Mesodermal cell (in vitro differentiated cells): ENCODE results near the gene SMARCB1. TPM values are rescaled to one million over a fixed set of nuclear protein-coding genes. Genes with fewer than 3 reads are reported as not detected.

ENCODE experiments used
- H3K27ac ChIP-seq: 2 replicates; pipeline ENCODE4 v1.7.0; 2013; ENCODE audit warnings: mild to moderate bottlenecking, low read depth, low read length, moderate library complexity; ENCODE audit not compliant: severe bottlenecking
- H3K36me3 ChIP-seq: 2 replicates; pipeline ENCODE4 v1.7.1; 2013; ENCODE audit warnings: mild to moderate bottlenecking, low read length, moderate library complexity; ENCODE audit not compliant: control insufficient read depth, insufficient read depth
- H3K4me1 ChIP-seq: one replicate; pipeline ENCODE4 v1.7.1; 2013; ENCODE audit warnings: mild to moderate bottlenecking, low read length; ENCODE audit not compliant: insufficient read depth, control insufficient read depth, poor library complexity, severe bottlenecking
- H3K4me3 ChIP-seq: 2 replicates; pipeline ENCODE4 v1.7.0; 2013; ENCODE audit warnings: low read length, control low read depth, mild to moderate bottlenecking; ENCODE audit not compliant: insufficient read depth, poor library complexity, severe bottlenecking; ENCODE audit errors: extremely low read depth
- H3K9me3 ChIP-seq: 2 replicates; pipeline ENCODE4 v1.7.1; 2013; ENCODE audit warnings: mild to moderate bottlenecking, low read length, moderate library complexity; ENCODE audit not compliant: control insufficient read depth
- WGBS, 2 experiments: methylation state at CpG; one replicate each; pipeline ENCODE4 v1.1.5; 2013; ENCODE audit warnings: missing lambda C conversion rate in 2 of 2; ENCODE audit not compliant: insufficient coverage in 2 of 2; 5-methylcytosine and 5-hydroxymethylcytosine counted together
- polyA plus RNA-seq, 2 experiments: library from polyadenylated mRNA; stranded (reverse); fragments of 50-300 nt; gene quantifications; one replicate each; pipeline ENCODE4 v1.2.3, GENCODE V29; 2013

The SMARCB1 gene
- 178 TPM for polyA plus RNA-seq (2013, experiment 1 of 2)
- polyA plus RNA-seq (2013, experiment 2 of 2), result 153 TPM

- H3K27ac ChIP-seq, result peak within 1 kb of the TSS; percentile 100
- no peaks in the 10 kb centered on the region for H3K9me3 ChIP-seq
- H3K36me3 ChIP-seq, result peaks cover 34% of the 10 kb centered on the region
- H3K4me1 ChIP-seq, result peaks cover 11% of the 10 kb centered on the region
- WGBS, 2 experiments, result 0% methylated on average over 31 to 92 of the region's 97 CpGs
- peak within 1 kb of the TSS; percentile 76 for H3K4me3 ChIP-seq
Observed at GRCh38 chr22:23786752-23787599, at the start of gene SMARCB1. SMARCB1 (plus strand) TSS chr22:23786966; CDS start chr22:23787170, 204 bp downstream.

GRCh38 chr22:23737696-23738095, 49.1 kb upstream of the SMARCB1 start:
- no peaks in the 10 kb centered on the region for H3K9me3 ChIP-seq
- no peaks in the 10 kb centered on the region for H3K4me1 ChIP-seq
- no peak overlapping the region for H3K4me3 ChIP-seq
- H3K27ac ChIP-seq, result no peak overlapping the region
- peaks cover 11% of the 10 kb centered on the region for H3K36me3 ChIP-seq

- Histone ChIP-seq H3K36me3 (peaks cover 49% of the 10 kb centered on the region), H3K4me1 (no peaks in the 10 kb centered on the region), H3K27ac (no peak overlapping the region), H3K4me3 (no peak overlapping the region), H3K9me3 (no peaks in the 10 kb centered on the region)
- 88 to 100% methylated on average over 4 to 5 of the region's 7 CpGs for WGBS, 2 experiments
Observed at GRCh38 chr22:23742505-23743264, 44.1 kb upstream of the SMARCB1 start.

GRCh38 chr22:23743303-23743705, 43.5 kb upstream of the SMARCB1 start:
- Histone ChIP-seq H3K27ac (no peak overlapping the region), H3K9me3 (no peaks in the 10 kb centered on the region), H3K36me3 (peaks cover 52% of the 10 kb centered on the region), H3K4me3 (no peak overlapping the region), H3K4me1 (no peaks in the 10 kb centered on the region)
- WGBS, 2 experiments, result 89% methylated on average over 2 of the region's 2 CpGs; no CpG with 5 or more reads in 1 of the 2 experiments

GRCh38 chr22:23744001-23744400, 42.8 kb upstream of the SMARCB1 start:
- H3K9me3 ChIP-seq, result no peaks in the 10 kb centered on the region
- H3K27ac ChIP-seq, result no peak overlapping the region
- no peak overlapping the region for H3K4me3 ChIP-seq
- WGBS, 2 experiments, result 96 to 99% methylated on average over 13 of the region's 13 CpGs
- no peaks in the 10 kb centered on the region for H3K4me1 ChIP-seq
- peaks cover 52% of the 10 kb centered on the region for H3K36me3 ChIP-seq

- H3K4me3 ChIP-seq, result no peak overlapping the region
- H3K36me3 ChIP-seq, result peaks cover 52% of the 10 kb centered on the region
- no peaks in the 10 kb centered on the region for H3K4me1 ChIP-seq
- WGBS, 2 experiments, result 94 to 96% methylated on average over 12 to 14 of the region's 14 CpGs
- no peaks in the 10 kb centered on the region for H3K9me3 ChIP-seq
- no peak overlapping the region for H3K27ac ChIP-seq
Observed at GRCh38 chr22:23744485-23744884, 42.3 kb upstream of the SMARCB1 start.

- Histone ChIP-seq H3K27ac (no peak overlapping the region), H3K36me3 (peaks cover 52% of the 10 kb centered on the region), H3K4me3 (no peak overlapping the region), H3K4me1 (no peaks in the 10 kb centered on the region), H3K9me3 (no peaks in the 10 kb centered on the region)
- 93 to 97% methylated on average over 5 of the region's 6 CpGs for WGBS, 2 experiments
Observed at GRCh38 chr22:23745791-23746190, 41.0 kb upstream of the SMARCB1 start.

- Histone ChIP-seq H3K4me3 (peak overlapping the region; percentile 89), H3K27ac (no peak overlapping the region), H3K36me3 (peaks cover 19% of the 10 kb centered on the region), H3K9me3 (no peaks in the 10 kb centered on the region), H3K4me1 (no peaks in the 10 kb centered on the region)
- 93 to 95% methylated on average over 11 to 12 of the region's 12 CpGs for WGBS, 2 experiments
Observed at GRCh38 chr22:23749841-23750301, 36.9 kb upstream of the SMARCB1 start.

- no peaks in the 10 kb centered on the region for H3K4me1 ChIP-seq
- H3K36me3 ChIP-seq, result peaks cover 15% of the 10 kb centered on the region
- no peaks in the 10 kb centered on the region for H3K9me3 ChIP-seq
- H3K27ac ChIP-seq, result peak overlapping the region; percentile 53
- H3K4me3 ChIP-seq, result peak overlapping the region; percentile 89
- WGBS, 2 experiments, result 45 to 61% methylated on average over 4 to 5 of the region's 5 CpGs
Observed at GRCh38 chr22:23750367-23750713, 36.4 kb upstream of the SMARCB1 start.

GRCh38 chr22:23750714-23751440, 35.9 kb upstream of the SMARCB1 start, which contains the start of gene ZNF70:
ZNF70 (minus strand) TSS chr22:23751112; CDS start chr22:23745140, 5,972 bp downstream.
- WGBS, 2 experiments, result 1% methylated on average over 57 to 71 of the region's 78 CpGs
- H3K9me3 ChIP-seq, result no peaks in the 10 kb centered on the region
- H3K36me3 ChIP-seq, result peaks cover 10% of the 10 kb centered on the region
- H3K4me1 ChIP-seq, result no peaks in the 10 kb centered on the region
- peak within 1 kb of the TSS; percentile 77 for H3K27ac ChIP-seq
- peak within 1 kb of the TSS; percentile 89 for H3K4me3 ChIP-seq
